Thyroid gland (tissue), 4 donors: ENCODE results near the gene PARP16. TPM values are rescaled to one million over a fixed set of nuclear protein-coding genes. Genes with fewer than 3 reads are reported as not detected.

ENCODE experiments used
- DNase-seq, 2 donors: peaks; one replicate each; pipeline ENCODE4 v3.0.0-alpha.2; 2019
- H3K27ac ChIP-seq, 3 donors: fragments of 200-600 bp; sonication (generic); 1 replicate in 2 of 3; 2 replicates in 1 of 3; pipeline ENCODE4 v1.5.1; 2016 to 2019; ENCODE audit warnings: mild to moderate bottlenecking in 1 of 3, moderate library complexity in 1 of 3
- H3K27me3 ChIP-seq: fragments of 200-600 bp; sonication (generic); one replicate; pipeline ENCODE4 v1.5.1; 2019
- H3K36me3 ChIP-seq, 2 donors: fragments of 200-600 bp; sonication (generic); one replicate each; pipeline ENCODE4 v1.5.1; 2016 to 2019
- H3K4me1 ChIP-seq, 2 donors: fragments of 200-600 bp; sonication (generic); one replicate each; pipeline ENCODE4 v1.5.1; 2017 to 2019
- H3K4me3 ChIP-seq, 3 donors: fragments of 200-600 bp; sonication (generic); replicated peaks in 1 of 3; 1 replicate in 2 of 3; 2 replicates in 1 of 3; pipeline ENCODE4 v1.5.1; 2016; ENCODE audit warnings: mild to moderate bottlenecking in 1 of 3
- H3K9me3 ChIP-seq: fragments of 200-600 bp; sonication (generic); one replicate; pipeline ENCODE4 v1.5.1; 2017
- POLR2A ChIP-seq, 2 donors: fragments of 450-650 bp; IDR thresholded peaks; one replicate each; pipeline ENCODE4 v1.6.1; 2017; ENCODE audit warnings: antibody characterized with exemption in 2 of 2, mild to moderate bottlenecking in 2 of 2, moderate library complexity in 1 of 2
- WGBS, 2 donors: methylation state at CpG; one replicate each; pipeline ENCODE4 v1.1.5; 2017; 5-methylcytosine and 5-hydroxymethylcytosine counted together
- intact Hi-C: fragments of 100-400 bp; cut with DNase I; formaldehyde crosslinking; loops from one replicate; pipeline ENCODE4 v1.15.1; 2023
- total RNA-seq, 4 donors: library from RNA; depleted of rRNA; stranded (reverse); fragments of >200 nt; gene quantifications; one replicate each; pipeline ENCODE4 v1.2.3, GENCODE V29; 2016
- TF ChIP-seq, protein P1 (sequence below), 6 experiments: fragments of 200-600 bp in 3 of 6; fragments of 450-650 bp in 3 of 6; sonication (generic) in 3 of 6; IDR thresholded peaks; one replicate each; pipeline ENCODE4 v1.5.1; 2016 to 2019; ENCODE audit warnings: antibody characterized with exemption in 6 of 6, mild to moderate bottlenecking in 2 of 6, inconsistent platforms in 1 of 6, moderate library complexity in 1 of 6

PARP16 gene
- total RNA-seq, 4 donors from 2014 or later, result 11.3 to 15.5 (median 13.2) TPM

DNA sequence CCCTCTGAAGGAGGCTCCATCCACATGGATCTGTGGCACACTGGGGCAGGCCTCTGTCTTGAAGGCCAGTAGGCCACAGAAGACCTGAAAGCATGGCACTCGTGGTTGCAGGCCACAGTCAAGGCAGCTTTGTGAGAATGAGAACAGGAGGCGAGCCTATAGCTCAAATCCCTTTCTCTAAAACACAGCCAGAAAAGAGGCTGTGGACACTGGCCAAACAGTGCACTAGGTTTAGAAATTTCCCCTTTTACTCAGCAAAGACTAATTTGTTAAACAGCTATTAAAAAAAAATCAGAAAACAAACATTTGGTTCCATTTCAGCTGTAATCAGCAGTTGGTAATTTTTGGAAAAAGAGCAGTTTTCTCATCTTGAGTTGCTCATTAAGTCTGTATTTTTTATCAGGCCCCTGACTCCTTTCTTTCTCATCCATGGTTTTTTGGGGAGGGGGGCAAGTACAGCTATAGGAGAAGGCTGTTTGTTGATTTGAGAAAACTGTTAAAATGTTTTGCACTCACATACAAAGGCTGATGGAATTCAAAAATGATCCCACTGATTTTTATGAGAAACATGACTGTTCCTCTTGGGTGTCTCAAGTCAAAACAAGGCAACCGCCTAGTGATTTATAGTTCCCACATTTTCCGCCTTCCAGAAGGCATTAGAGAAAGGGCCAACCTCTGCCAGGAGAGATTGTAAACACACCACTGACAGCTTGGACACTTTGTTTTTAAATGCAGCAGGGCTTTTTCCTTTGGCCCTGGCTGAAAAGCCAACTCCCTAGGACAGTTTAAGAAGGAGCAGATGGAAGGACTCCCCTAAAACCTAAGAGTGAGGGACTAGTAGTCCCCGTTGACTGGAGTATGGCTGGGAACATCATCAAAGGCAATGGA is 28.1 kb downstream of the PARP16 start:
- intact Hi-C loops, result no loop called here
- no peaks in the 10 kb centered on the region for H3K9me3 ChIP-seq
- DNase-seq, result no peak

DNA sequence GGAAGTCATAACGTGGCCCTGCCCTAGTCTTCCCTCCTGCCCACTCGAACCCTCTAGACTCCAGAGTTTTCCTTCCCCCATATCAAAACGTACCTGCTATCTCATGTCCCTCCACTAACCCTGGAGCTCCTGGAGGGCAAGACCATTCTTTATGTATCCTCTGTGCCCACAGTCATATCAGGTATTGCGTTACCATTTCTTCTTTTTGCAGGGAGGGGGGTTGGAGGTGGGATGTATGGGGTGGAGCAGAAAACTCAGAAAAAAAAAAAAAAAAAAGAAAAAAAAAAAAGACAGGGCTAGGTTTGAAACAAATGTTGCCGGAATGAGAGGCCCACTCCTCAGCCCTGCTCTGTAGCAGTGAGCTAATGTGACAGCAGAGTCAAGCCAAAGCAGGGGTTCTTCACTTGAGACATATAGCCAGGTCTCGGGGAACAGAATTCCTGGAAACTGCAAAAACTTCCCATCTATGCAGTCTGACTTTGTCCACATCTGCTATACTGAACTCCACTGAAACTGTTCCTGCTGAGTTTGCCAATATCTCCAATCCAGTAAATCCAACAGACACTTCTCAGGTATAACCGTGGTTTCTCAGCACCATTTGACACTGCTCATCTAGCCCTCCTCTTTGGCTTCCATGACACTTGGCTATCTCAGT is 31.1 kb downstream of the PARP16 start:
- no peaks in the 10 kb centered on the region for H3K27me3 ChIP-seq
- TF ChIP-seq, protein P1, sequence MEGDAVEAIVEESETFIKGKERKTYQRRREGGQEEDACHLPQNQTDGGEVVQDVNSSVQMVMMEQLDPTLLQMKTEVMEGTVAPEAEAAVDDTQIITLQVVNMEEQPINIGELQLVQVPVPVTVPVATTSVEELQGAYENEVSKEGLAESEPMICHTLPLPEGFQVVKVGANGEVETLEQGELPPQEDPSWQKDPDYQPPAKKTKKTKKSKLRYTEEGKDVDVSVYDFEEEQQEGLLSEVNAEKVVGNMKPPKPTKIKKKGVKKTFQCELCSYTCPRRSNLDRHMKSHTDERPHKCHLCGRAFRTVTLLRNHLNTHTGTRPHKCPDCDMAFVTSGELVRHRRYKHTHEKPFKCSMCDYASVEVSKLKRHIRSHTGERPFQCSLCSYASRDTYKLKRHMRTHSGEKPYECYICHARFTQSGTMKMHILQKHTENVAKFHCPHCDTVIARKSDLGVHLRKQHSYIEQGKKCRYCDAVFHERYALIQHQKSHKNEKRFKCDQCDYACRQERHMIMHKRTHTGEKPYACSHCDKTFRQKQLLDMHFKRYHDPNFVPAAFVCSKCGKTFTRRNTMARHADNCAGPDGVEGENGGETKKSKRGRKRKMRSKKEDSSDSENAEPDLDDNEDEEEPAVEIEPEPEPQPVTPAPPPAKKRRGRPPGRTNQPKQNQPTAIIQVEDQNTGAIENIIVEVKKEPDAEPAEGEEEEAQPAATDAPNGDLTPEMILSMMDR (IDR thresholded peaks at IDR 0.05), result no peak
- no peak for TF ChIP-seq POLR2A (IDR thresholded peaks at IDR 0.05)
- H3K36me3 ChIP-seq, result peaks cover 12 to 18% of the 10 kb centered on the region in 2 donors
- intact Hi-C loops, result no loop called here
- H3K4me3 ChIP-seq, result no peak overlapping the region
- H3K9me3 ChIP-seq, result no peaks in the 10 kb centered on the region
- no peaks in the 10 kb centered on the region for H3K4me1 ChIP-seq
- no peak overlapping the region for H3K27ac ChIP-seq
- DNase-seq, result no peak
- 93 to 95% methylated on average over 7 of the region's 7 CpGs for WGBS, 2 donors

More for the DNA sequence above, 28.1 kb downstream of the PARP16 start:
- WGBS, 2 donors, result 79 to 87% methylated on average over 5 of the region's 5 CpGs
- Histone ChIP-seq H3K4me1 (no peaks in the 10 kb centered on the region), H3K36me3 (peaks cover 17 to 23% of the 10 kb centered on the region in 2 donors), H3K4me3 (no peak overlapping the region), H3K27ac (no peak overlapping the region), H3K27me3 (no peaks in the 10 kb centered on the region)
- TF ChIP-seq, protein P1 (IDR thresholded peaks at IDR 0.05), result no peak
- TF ChIP-seq POLR2A (IDR thresholded peaks at IDR 0.05), result no peak

DNA sequence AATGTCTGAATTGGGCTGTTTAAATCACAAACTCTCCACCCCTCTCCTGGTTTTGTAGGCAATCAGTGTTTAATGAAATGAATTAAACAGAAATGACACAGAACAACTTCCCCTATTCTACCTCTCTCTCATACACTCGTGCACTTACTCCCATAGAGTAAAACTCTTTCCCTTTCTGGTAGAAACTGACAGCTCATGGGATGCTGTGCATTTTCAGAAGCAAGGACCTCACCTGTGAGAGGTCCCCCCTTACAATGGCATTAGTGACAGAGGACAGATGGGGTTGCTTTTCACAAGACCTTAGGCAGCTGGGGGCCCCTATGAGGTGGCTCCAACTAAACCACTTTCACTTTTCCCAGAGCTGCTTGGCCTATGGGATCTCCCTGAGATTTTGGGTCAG is 31.9 kb downstream of the PARP16 start:
- DNase-seq, result no peak
- WGBS, 2 donors, result 87 to 90% methylated on average over 1 of the region's 1 CpG
- intact Hi-C loops, result no loop called here
- H3K27ac ChIP-seq, result no peak overlapping the region
- H3K4me3 ChIP-seq, result no peak overlapping the region
- H3K27me3 ChIP-seq, result no peaks in the 10 kb centered on the region
- H3K9me3 ChIP-seq, result no peaks in the 10 kb centered on the region
- H3K4me1 ChIP-seq, result no peaks in the 10 kb centered on the region
- TF ChIP-seq, protein P1 (IDR thresholded peaks at IDR 0.05), result no peak
- TF ChIP-seq POLR2A (IDR thresholded peaks at IDR 0.05), result no peak
- H3K36me3 ChIP-seq, result peaks cover 5 to 9% of the 10 kb centered on the region in 2 donors

DNA sequence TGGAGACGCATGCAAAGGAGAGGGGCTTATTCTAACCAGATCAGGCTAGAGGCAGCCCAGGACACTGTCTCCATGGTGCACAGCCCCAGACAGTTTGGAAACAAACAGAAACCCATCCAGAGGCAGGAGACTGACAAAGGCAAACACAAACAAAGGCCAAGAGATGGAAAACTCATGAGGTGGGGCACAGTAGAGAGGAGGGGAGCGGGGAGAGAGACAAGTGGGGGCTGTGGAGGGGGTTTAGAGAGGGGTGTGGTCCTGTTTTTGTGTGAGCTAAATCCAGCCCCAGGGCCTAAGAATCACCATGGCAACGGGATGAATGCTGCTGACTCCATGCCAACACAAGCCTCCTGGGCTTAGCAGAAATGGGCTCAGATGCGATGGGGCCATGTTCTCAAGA is 32.3 kb downstream of the PARP16 start:
- intact Hi-C loops, result no loop called here
- DNase-seq, result no peak
- WGBS, 2 donors, result 54 to 63% methylated on average over 4 of the region's 4 CpGs
- no peaks in the 10 kb centered on the region for H3K27me3 ChIP-seq
- H3K27ac ChIP-seq, result no peak overlapping the region
- H3K36me3 ChIP-seq, result peaks cover 5% of the 10 kb centered on the region in 2 donors
- no peak overlapping the region for H3K4me3 ChIP-seq
- TF ChIP-seq, protein P1 (IDR thresholded peaks at IDR 0.05), result no peak
- TF ChIP-seq POLR2A (IDR thresholded peaks at IDR 0.05), result no peak
- no peaks in the 10 kb centered on the region for H3K9me3 ChIP-seq
- H3K4me1 ChIP-seq, result no peaks in the 10 kb centered on the region

DNA sequence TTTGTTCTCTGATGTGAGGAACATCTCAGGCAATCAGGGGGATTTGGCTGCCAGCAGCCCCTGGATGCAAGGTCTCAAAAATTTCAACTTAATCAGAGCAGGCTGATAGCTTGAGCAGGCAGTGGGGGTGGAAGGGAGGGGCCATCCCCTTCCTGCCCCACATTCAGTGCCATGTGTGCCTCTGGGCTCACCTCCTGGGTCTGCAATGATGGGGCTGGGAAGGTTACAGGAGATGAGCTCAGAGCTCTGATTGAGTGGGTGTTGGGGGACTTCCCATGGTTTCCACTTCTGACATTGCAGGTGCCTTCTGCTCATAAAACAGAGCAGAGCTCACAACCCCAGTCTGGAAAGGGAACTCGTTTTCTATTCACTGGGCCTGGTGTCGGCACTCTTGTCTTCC is 37.0 kb downstream of the PARP16 start:
- Histone ChIP-seq H3K27ac (no peak overlapping the region), H3K4me3 (no peak overlapping the region), H3K9me3 (no peaks in the 10 kb centered on the region), H3K27me3 (no peaks in the 10 kb centered on the region), H3K4me1 (no peaks in the 10 kb centered on the region), H3K36me3 (no peaks in the 10 kb centered on the region)
- intact Hi-C loops, result no loop called here
- no peak for DNase-seq
- TF ChIP-seq, protein P1 (IDR thresholded peaks at IDR 0.05), result no peak
- TF ChIP-seq POLR2A (IDR thresholded peaks at IDR 0.05), result no peak
- 91 to 96% methylated on average over 2 of the region's 2 CpGs for WGBS, 2 donors
